C4-2B (cell line): Measurements from ENCODE around the gene BMPR1B.

Experiments
- CTCF ChIP-seq: fragments of 450-650 bp; conservative IDR thresholded peaks from 2 replicates; pipeline ENCODE4 v1.5.1; 2017; ENCODE audit warnings: mild to moderate bottlenecking
- ZFX ChIP-seq: fragments of 450-650 bp; IDR thresholded peaks from 2 replicates; pipeline ENCODE4 v1.6.1; 2017

- TF ChIP-seq CTCF (no peak), ZFX (no peak)
Measured at GRCh38 chr4:95129031-95129430, 371.3 kb downstream of the BMPR1B start.
